ENCODE results near the gene SWAP70. TPM values are rescaled to one million over a fixed set of nuclear protein-coding genes. Genes with fewer than 3 reads are reported as not detected.

Gene SWAP70
- total RNA-seq, 1 donor from 2014 or later = 33.7 TPM

- H3K9ac ChIP-seq (ENCODE audit: low read length) = peak overlapping the region; percentile 50
- no peak for TF ChIP-seq EZH2 (IDR thresholded peaks at IDR 0.05; ENCODE audit: insufficient read depth, low read length)
- TF ChIP-seq CTCF (IDR thresholded peaks at IDR 0.05; ENCODE audit: insufficient read depth, low read depth, low read length) = no peak
- H3K36me3 Mint-ChIP-seq (ENCODE audit: low read depth, unreplicated experiment) = no peaks in the 10 kb centered on the region
- H3K27ac Mint-ChIP-seq (ENCODE audit: unreplicated experiment) = no peak overlapping the region
- H3K4me1 Mint-ChIP-seq (ENCODE audit: low read depth, unreplicated experiment) = peaks cover 16% of the 10 kb centered on the region
- no peak overlapping the region for H3K4me3 ChIP-seq (ENCODE audit: insufficient read depth, low read depth, low read length)
- no peaks in the 10 kb centered on the region for H3K27me3 ChIP-seq (ENCODE audit: insufficient read depth, low read length)
- no peak for FAIRE-seq
- peak overlapping the region; percentile 72 for H3K27ac ChIP-seq (ENCODE audit: low read depth, low read length)
- H3K4me3 Mint-ChIP-seq (ENCODE audit: unreplicated experiment) = no peak overlapping the region
- no peaks in the 10 kb centered on the region for H3K9me3 Mint-ChIP-seq (ENCODE audit: unreplicated experiment)
- peak; percentile 13 for DNase-seq (ENCODE audit: low read depth)
- H3K36me3 ChIP-seq (ENCODE audit: insufficient read depth, low read length) = no peaks in the 10 kb centered on the region
- H4K20me1 ChIP-seq (ENCODE audit: insufficient read depth, low read length) = peaks cover 20% of the 10 kb centered on the region
- no peaks in the 10 kb centered on the region for H3K27me3 Mint-ChIP-seq (ENCODE audit: low read depth, unreplicated experiment)
- H2AFZ ChIP-seq (ENCODE audit: low read depth, low read length) = no peak overlapping the region
- peaks cover 37% of the 10 kb centered on the region for H3K79me2 ChIP-seq (ENCODE audit: insufficient read depth, low read length)
- peaks cover 28% of the 10 kb centered on the region for H3K4me1 ChIP-seq (ENCODE audit: insufficient read depth, low read length)
- H3K9me3 ChIP-seq (ENCODE audit: insufficient read depth, low read depth, low read length) = no peaks in the 10 kb centered on the region
- H3K4me2 ChIP-seq (ENCODE audit: low read length) = peak overlapping the region; percentile 70
These were observed 24.0 kb downstream of the SWAP70 start for GRCh38 chr11:9687711-9688477.

GRCh38 chr11:9688716-9689511, 25.0 kb downstream of the SWAP70 start:
- Histone ChIP-seq H3K4me2 (ENCODE audit: low read length) (peak overlapping the region; percentile 70), H3K9me3 (ENCODE audit: insufficient read depth, low read depth, low read length) (no peaks in the 10 kb centered on the region), H3K79me2 (ENCODE audit: insufficient read depth, low read length) (peaks cover 38% of the 10 kb centered on the region), H4K20me1 (ENCODE audit: insufficient read depth, low read length) (peaks cover 12% of the 10 kb centered on the region), H3K9ac (ENCODE audit: low read length) (peak overlapping the region; percentile 50), H3K27ac (ENCODE audit: low read depth, low read length) (peak overlapping the region; percentile 72), H3K36me3 (ENCODE audit: insufficient read depth, low read length) (no peaks in the 10 kb centered on the region), H3K4me3 (ENCODE audit: insufficient read depth, low read depth, low read length) (no peak overlapping the region), H3K4me1 (ENCODE audit: insufficient read depth, low read length) (peaks cover 28% of the 10 kb centered on the region), H2AFZ (ENCODE audit: low read depth, low read length) (peak overlapping the region; percentile 20), H3K27me3 (ENCODE audit: insufficient read depth, low read length) (no peaks in the 10 kb centered on the region)
- H3K27me3 Mint-ChIP-seq (ENCODE audit: low read depth, unreplicated experiment) = no peaks in the 10 kb centered on the region
- no peak overlapping the region for H3K4me3 Mint-ChIP-seq (ENCODE audit: unreplicated experiment)
- no peak overlapping the region for H3K27ac Mint-ChIP-seq (ENCODE audit: unreplicated experiment)
- no peak for TF ChIP-seq EZH2 (IDR thresholded peaks at IDR 0.05; ENCODE audit: insufficient read depth, low read length)
- TF ChIP-seq CTCF (IDR thresholded peaks at IDR 0.05; ENCODE audit: insufficient read depth, low read depth, low read length) = no peak
- H3K36me3 Mint-ChIP-seq (ENCODE audit: low read depth, unreplicated experiment) = no peaks in the 10 kb centered on the region
- peak; percentile 90 for DNase-seq (ENCODE audit: low read depth)
- peaks cover 17% of the 10 kb centered on the region for H3K4me1 Mint-ChIP-seq (ENCODE audit: low read depth, unreplicated experiment)
- FAIRE-seq = peak; percentile 68
- no peaks in the 10 kb centered on the region for H3K9me3 Mint-ChIP-seq (ENCODE audit: unreplicated experiment)

Data from astrocyte (in vitro differentiated cells and primary cell).